ENCODE results near the gene MEST.
"Not testable (repeated sequence)": the region's sequence is repeated elsewhere in the genome, so short reads cannot be mapped to it uniquely, and the experiment has no call there.

The MEST gene

GRCh38 chr7:130515315-130516040 is 23.6 kb downstream of the MEST start:
- no peaks in the 10 kb centered on the region for H3K36me3 ChIP-seq
- H3K9me3 ChIP-seq = no peaks in the 10 kb centered on the region
- H3K27me3 ChIP-seq = no peaks in the 10 kb centered on the region
- no peak overlapping the region for H3K27ac ChIP-seq
- no peak overlapping the region for H3K4me3 ChIP-seq (ENCODE audit: low read depth in 1 of 2, low read length in 1 of 2)
- no peaks in the 10 kb centered on the region for H3K4me1 ChIP-seq (ENCODE audit: control insufficient read depth in 1 of 2, insufficient read depth in 1 of 2, low read depth in 1 of 2, low read length in 1 of 2)
- no peak for TF ChIP-seq CTCF (IDR thresholded peaks at IDR 0.05)

- Histone ChIP-seq H3K27ac (no peak overlapping the region), H3K4me1 (ENCODE audit: control insufficient read depth in 1 of 2, insufficient read depth in 1 of 2, low read depth in 1 of 2, low read length in 1 of 2) (no peaks in the 10 kb centered on the region), H3K4me3 (ENCODE audit: low read depth in 1 of 2, low read length in 1 of 2) (no peak overlapping the region), H3K27me3 (no peaks in the 10 kb centered on the region), H3K36me3 (no peaks in the 10 kb centered on the region), H3K9me3 (no peaks in the 10 kb centered on the region)
- no peak for TF ChIP-seq CTCF (IDR thresholded peaks at IDR 0.05)
These were observed 29.5 kb downstream of the MEST start for GRCh38 chr7:130521258-130521951.

GRCh38 chr7:130523519-130524125 is 31.7 kb downstream of the MEST start:
- not testable (repeated sequence) for H3K9me3 ChIP-seq; H3K36me3 ChIP-seq; H3K27ac ChIP-seq; H3K4me1 ChIP-seq (ENCODE audit: control insufficient read depth in 1 of 2, insufficient read depth in 1 of 2, low read depth in 1 of 2, low read length in 1 of 2); H3K4me3 ChIP-seq (ENCODE audit: low read depth in 1 of 2, low read length in 1 of 2); H3K27me3 ChIP-seq

- no peak for TF ChIP-seq CTCF (IDR thresholded peaks at IDR 0.05)
These were observed 32.7 kb downstream of the MEST start for GRCh38 chr7:130524628-130525027.

GRCh38 chr7:130527752-130528355 is 36.0 kb downstream of the MEST start:
- H3K4me3 ChIP-seq (ENCODE audit: low read depth in 1 of 2, low read length in 1 of 2); H3K27me3 ChIP-seq; H3K36me3 ChIP-seq; H3K4me1 ChIP-seq (ENCODE audit: control insufficient read depth in 1 of 2, insufficient read depth in 1 of 2, low read depth in 1 of 2, low read length in 1 of 2); H3K9me3 ChIP-seq; H3K27ac ChIP-seq: not testable (repeated sequence)

More at GRCh38 chr7:130524628-130525027, 32.7 kb downstream of the MEST start:
- Histone ChIP-seq H3K36me3 (no peaks in the 10 kb centered on the region), H3K4me1 (ENCODE audit: control insufficient read depth in 1 of 2, insufficient read depth in 1 of 2, low read depth in 1 of 2, low read length in 1 of 2) (no peaks in the 10 kb centered on the region), H3K9me3 (no peaks in the 10 kb centered on the region), H3K4me3 (ENCODE audit: low read depth in 1 of 2, low read length in 1 of 2) (no peak overlapping the region), H3K27me3 (no peaks in the 10 kb centered on the region), H3K27ac (no peak overlapping the region)

- no peaks in the 10 kb centered on the region for H3K9me3 ChIP-seq
- no peak overlapping the region for H3K27ac ChIP-seq
- no peaks in the 10 kb centered on the region for H3K27me3 ChIP-seq
- no peak for TF ChIP-seq CTCF (IDR thresholded peaks at IDR 0.05)
- H3K4me3 ChIP-seq (ENCODE audit: low read depth in 1 of 2, low read length in 1 of 2) = no peak overlapping the region
- peaks cover 8% of the 10 kb centered on the region for H3K36me3 ChIP-seq
- H3K4me1 ChIP-seq (ENCODE audit: control insufficient read depth in 1 of 2, insufficient read depth in 1 of 2, low read depth in 1 of 2, low read length in 1 of 2) = no peaks in the 10 kb centered on the region
These were observed 37.5 kb downstream of the MEST start for GRCh38 chr7:130529417-130529816.

- H3K27ac ChIP-seq; H3K9me3 ChIP-seq; H3K36me3 ChIP-seq; H3K27me3 ChIP-seq; H3K4me1 ChIP-seq (ENCODE audit: control insufficient read depth in 1 of 2, insufficient read depth in 1 of 2, low read depth in 1 of 2, low read length in 1 of 2); H3K4me3 ChIP-seq (ENCODE audit: low read depth in 1 of 2, low read length in 1 of 2): not testable (repeated sequence)
These were observed 46.0 kb downstream of the MEST start for GRCh38 chr7:130537894-130538293.

GRCh38 chr7:130541287-130541686 is 49.4 kb downstream of the MEST start:
- H3K9me3 ChIP-seq; H3K36me3 ChIP-seq; H3K27me3 ChIP-seq; H3K4me1 ChIP-seq (ENCODE audit: control insufficient read depth in 1 of 2, insufficient read depth in 1 of 2, low read depth in 1 of 2, low read length in 1 of 2); H3K27ac ChIP-seq; H3K4me3 ChIP-seq (ENCODE audit: low read depth in 1 of 2, low read length in 1 of 2): not testable (repeated sequence)

GRCh38 chr7:130542297-130542696 is 50.4 kb downstream of the MEST start:
- H3K27ac ChIP-seq; H3K4me3 ChIP-seq (ENCODE audit: low read depth in 1 of 2, low read length in 1 of 2); H3K36me3 ChIP-seq: not testable (repeated sequence)

More at GRCh38 chr7:130542297-130542696, 50.4 kb downstream of the MEST start:
- not testable (repeated sequence) for H3K9me3 ChIP-seq; H3K4me1 ChIP-seq (ENCODE audit: control insufficient read depth in 1 of 2, insufficient read depth in 1 of 2, low read depth in 1 of 2, low read length in 1 of 2); H3K27me3 ChIP-seq
